ENCODE results near the gene GJB3.
"Not testable (repeated sequence)": the region's sequence is repeated elsewhere in the genome, so short reads cannot be mapped to it uniquely, and the experiment has no call there.

The GJB3 gene

DNA sequence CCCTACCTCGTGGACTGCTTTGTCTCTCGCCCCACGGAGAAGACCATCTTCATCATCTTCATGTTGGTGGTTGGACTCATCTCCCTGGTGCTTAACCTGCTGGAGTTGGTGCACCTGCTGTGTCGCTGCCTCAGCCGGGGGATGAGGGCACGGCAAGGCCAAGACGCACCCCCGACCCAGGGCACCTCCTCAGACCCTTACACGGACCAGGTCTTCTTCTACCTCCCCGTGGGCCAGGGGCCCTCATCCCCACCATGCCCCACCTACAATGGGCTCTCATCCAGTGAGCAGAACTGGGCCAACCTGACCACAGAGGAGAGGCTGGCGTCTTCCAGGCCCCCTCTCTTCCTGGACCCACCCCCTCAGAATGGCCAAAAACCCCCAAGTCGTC is 13.8 kb downstream of the GJB3 start:
- WGBS (ENCODE audit: insufficient coverage, insufficient read length) = no CpG with 5 or more reads among the region's 12 CpGs

DNA sequence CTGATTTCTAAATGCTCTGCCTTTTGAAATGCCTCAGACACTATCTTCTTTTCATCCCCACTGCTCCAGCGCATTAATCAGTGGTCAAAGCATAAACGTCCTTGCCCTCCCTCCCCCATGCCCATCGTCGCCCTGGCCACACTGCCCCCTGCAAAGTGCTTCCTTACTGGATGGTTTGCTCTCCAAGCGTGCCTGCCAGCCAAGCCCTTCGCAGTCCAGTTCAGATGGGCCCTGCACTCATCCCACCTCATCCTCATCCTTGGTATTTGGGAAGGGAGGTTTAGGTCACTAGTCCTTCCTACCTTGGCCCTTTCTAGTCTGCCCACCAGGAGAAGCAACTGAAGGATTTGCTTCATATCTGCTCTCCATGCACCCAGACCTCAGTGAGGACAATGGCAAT is 14.9 kb downstream of the GJB3 start:
- peaks cover 2% of the 10 kb centered on the region; the same call in 1 of the 2 replicates for H3K4me1 ChIP-seq (ENCODE audit: control insufficient read depth, insufficient read depth, low read length)
- WGBS (ENCODE audit: insufficient coverage, insufficient read length) = no CpG with 5 or more reads among the region's 6 CpGs
- DNase-seq (ENCODE audit: low read depth, low spot score) = no peak
- no peak overlapping the region for H3K27ac ChIP-seq (ENCODE audit: low read length)
- no peak overlapping the region for H3K4me3 ChIP-seq (ENCODE audit: low read length)
- no peaks in the 10 kb centered on the region for H3K9me3 ChIP-seq (ENCODE audit: control insufficient read depth, insufficient read depth, low read length)
- no peaks in the 10 kb centered on the region for H3K36me3 ChIP-seq (ENCODE audit: control insufficient read depth, insufficient read depth, low read length)
- H3K27me3 ChIP-seq (ENCODE audit: control insufficient read depth, insufficient read depth, low read length) = no peaks in the 10 kb centered on the region; the same call in 1 of the 2 replicates

More for the DNA sequence above, 13.8 kb downstream of the GJB3 start:
- Histone ChIP-seq H3K36me3 (ENCODE audit: control insufficient read depth, insufficient read depth, low read length) (no peaks in the 10 kb centered on the region), H3K4me1 (ENCODE audit: control insufficient read depth, insufficient read depth, low read length) (peaks cover 2% of the 10 kb centered on the region; the same call in 1 of the 2 replicates), H3K9me3 (ENCODE audit: control insufficient read depth, insufficient read depth, low read length) (no peaks in the 10 kb centered on the region), H3K27me3 (ENCODE audit: control insufficient read depth, insufficient read depth, low read length) (no peaks in the 10 kb centered on the region; the same call in 1 of the 2 replicates), H3K27ac (ENCODE audit: low read length) (no peak overlapping the region), H3K4me3 (ENCODE audit: low read length) (no peak overlapping the region)
- no peak for DNase-seq (ENCODE audit: low read depth, low spot score)

DNA sequence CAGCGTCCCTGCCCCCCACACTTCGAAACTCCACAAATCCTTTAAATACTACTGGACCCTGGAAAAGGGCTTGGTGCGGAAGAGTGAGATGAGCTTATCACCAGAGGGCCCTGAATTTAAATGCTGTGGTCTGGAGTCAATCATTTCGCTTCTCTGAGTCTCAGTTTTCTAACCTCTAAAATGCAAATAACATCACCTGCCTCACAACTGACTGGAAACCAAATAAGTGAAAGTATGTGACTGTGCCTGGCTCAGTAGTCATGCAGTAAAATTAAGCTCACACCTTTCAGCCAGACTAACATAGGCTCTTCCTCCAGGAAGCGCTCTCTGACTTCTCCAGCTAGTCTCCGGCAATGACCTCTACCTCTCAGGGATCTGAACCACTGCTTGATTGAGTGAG is 16.0 kb downstream of the GJB3 start:
- H3K27me3 ChIP-seq (ENCODE audit: control insufficient read depth, insufficient read depth, low read length) = no peaks in the 10 kb centered on the region; the same call in 1 of the 2 replicates
- peaks cover 2% of the 10 kb centered on the region; the same call in 1 of the 2 replicates for H3K4me1 ChIP-seq (ENCODE audit: control insufficient read depth, insufficient read depth, low read length)
- no CpG with 5 or more reads among the region's 6 CpGs for WGBS (ENCODE audit: insufficient coverage, insufficient read length)
- H3K9me3 ChIP-seq (ENCODE audit: control insufficient read depth, insufficient read depth, low read length) = no peaks in the 10 kb centered on the region
- no peak for DNase-seq (ENCODE audit: low read depth, low spot score)
- H3K27ac ChIP-seq (ENCODE audit: low read length) = no peak overlapping the region
- no peak overlapping the region for H3K4me3 ChIP-seq (ENCODE audit: low read length)
- no peaks in the 10 kb centered on the region for H3K36me3 ChIP-seq (ENCODE audit: control insufficient read depth, insufficient read depth, low read length)

DNA sequence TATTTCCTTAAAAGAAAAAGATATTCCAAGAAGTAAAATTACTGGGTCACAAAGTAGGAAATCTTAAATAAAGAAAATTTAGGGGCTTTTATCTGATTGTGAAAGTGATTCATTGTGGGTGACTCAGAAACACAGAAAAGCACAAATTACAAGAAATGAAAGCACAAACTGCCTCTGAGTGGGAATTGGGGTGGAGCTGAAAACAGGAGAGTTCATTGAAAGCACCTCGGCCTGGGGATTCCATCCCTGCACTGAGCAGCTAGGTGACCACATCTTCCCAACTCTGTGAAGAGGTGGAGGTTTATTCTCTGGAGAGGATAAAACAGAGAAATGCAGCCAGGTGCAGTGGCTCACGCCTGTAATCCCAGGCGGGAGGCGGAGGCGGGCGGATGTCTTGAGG is 19.2 kb downstream of the GJB3 start:
- Histone ChIP-seq H3K36me3 (ENCODE audit: control insufficient read depth, insufficient read depth, low read length) (no peaks in the 10 kb centered on the region), H3K9me3 (ENCODE audit: control insufficient read depth, insufficient read depth, low read length) (no peaks in the 10 kb centered on the region), H3K27me3 (ENCODE audit: control insufficient read depth, insufficient read depth, low read length) (no peaks in the 10 kb centered on the region), H3K4me1 (ENCODE audit: control insufficient read depth, insufficient read depth, low read length) (no peaks in the 10 kb centered on the region; the same call in 1 of the 2 replicates), H3K27ac (ENCODE audit: low read length) (no peak overlapping the region), H3K4me3 (ENCODE audit: low read length) (no peak overlapping the region)
- no peak for DNase-seq (ENCODE audit: low read depth, low spot score)
- WGBS (ENCODE audit: insufficient coverage, insufficient read length) = no CpG with 5 or more reads among the region's 6 CpGs

DNA sequence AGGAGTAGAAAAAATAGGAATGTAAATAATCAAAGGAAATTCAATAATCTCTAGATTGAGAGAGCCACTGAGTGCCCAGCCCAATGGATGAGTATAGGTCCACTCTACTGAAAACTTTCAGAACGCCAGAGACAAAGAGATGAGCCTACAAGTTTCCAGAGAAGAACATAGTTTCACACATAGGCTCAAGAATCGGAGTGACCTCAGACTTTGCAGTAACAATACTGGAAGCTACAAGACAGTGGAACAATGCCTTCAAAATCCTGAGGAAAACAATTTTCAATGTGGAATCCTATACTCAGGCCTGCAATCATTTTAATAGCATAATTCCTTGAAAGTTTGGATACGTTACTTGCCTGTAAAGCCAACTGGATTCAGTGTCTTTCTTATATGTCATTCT is 22.8 kb downstream of the GJB3 start:
- Histone ChIP-seq H3K27me3 (ENCODE audit: control insufficient read depth, insufficient read depth, low read length) (no peaks in the 10 kb centered on the region), H3K36me3 (ENCODE audit: control insufficient read depth, insufficient read depth, low read length) (no peaks in the 10 kb centered on the region), H3K9me3 (ENCODE audit: control insufficient read depth, insufficient read depth, low read length) (no peaks in the 10 kb centered on the region), H3K4me3 (ENCODE audit: low read length) (no peak overlapping the region), H3K27ac (ENCODE audit: low read length) (no peak overlapping the region), H3K4me1 (ENCODE audit: control insufficient read depth, insufficient read depth, low read length) (no peaks in the 10 kb centered on the region)
- WGBS (ENCODE audit: insufficient coverage, insufficient read length) = no CpG with 5 or more reads among the region's 3 CpGs
- no peak for DNase-seq (ENCODE audit: low read depth, low spot score)

DNA sequence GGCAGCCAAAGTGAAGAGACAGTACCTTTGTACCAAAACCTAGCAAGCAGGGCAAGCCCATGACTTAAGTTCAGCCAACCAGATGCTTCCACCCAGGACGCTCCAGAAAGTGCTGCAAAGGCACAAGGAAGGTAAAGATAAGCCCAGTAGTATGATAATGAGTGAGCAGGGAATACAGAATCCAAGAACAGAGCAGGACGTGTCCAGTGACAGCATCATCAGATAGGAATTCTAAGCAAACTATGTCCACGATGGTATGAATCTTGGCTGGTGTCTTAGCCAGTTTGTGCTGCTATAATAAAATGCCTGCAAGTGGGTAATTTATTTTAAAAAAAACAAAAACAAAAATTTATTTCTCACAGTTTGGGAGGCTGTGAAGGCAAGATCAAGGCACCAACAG is 25.4 kb downstream of the GJB3 start:
- DNase-seq (ENCODE audit: low read depth, low spot score) = no peak
- Histone ChIP-seq H3K4me3 (ENCODE audit: low read length) (no peak overlapping the region), H3K27me3 (ENCODE audit: control insufficient read depth, insufficient read depth, low read length) (no peaks in the 10 kb centered on the region), H3K27ac (ENCODE audit: low read length) (no peak overlapping the region), H3K4me1 (ENCODE audit: control insufficient read depth, insufficient read depth, low read length) (no peaks in the 10 kb centered on the region), H3K36me3 (ENCODE audit: control insufficient read depth, insufficient read depth, low read length) (no peaks in the 10 kb centered on the region), H3K9me3 (ENCODE audit: control insufficient read depth, insufficient read depth, low read length) (no peaks in the 10 kb centered on the region)
- WGBS (ENCODE audit: insufficient coverage, insufficient read length) = no CpG with 5 or more reads among the region's 3 CpGs

GRCh38 chr1:34808051-34808810 is 27.2 kb downstream of the GJB3 start:
- no peaks in the 10 kb centered on the region for H3K4me1 ChIP-seq (ENCODE audit: control insufficient read depth, insufficient read depth, low read length)
- no peak for DNase-seq (ENCODE audit: low read depth, low spot score)
- H3K36me3 ChIP-seq (ENCODE audit: control insufficient read depth, insufficient read depth, low read length) = no peaks in the 10 kb centered on the region
- H3K4me3 ChIP-seq (ENCODE audit: low read length) = no peak overlapping the region
- WGBS (ENCODE audit: insufficient coverage, insufficient read length) = no CpG with 5 or more reads among the region's 9 CpGs
- H3K27ac ChIP-seq (ENCODE audit: low read length) = no peak overlapping the region
- H3K9me3 ChIP-seq (ENCODE audit: control insufficient read depth, insufficient read depth, low read length) = no peaks in the 10 kb centered on the region
- H3K27me3 ChIP-seq (ENCODE audit: control insufficient read depth, insufficient read depth, low read length) = no peaks in the 10 kb centered on the region

GRCh38 chr1:34810781-34811180 is 29.8 kb downstream of the GJB3 start:
- not testable (repeated sequence) for H3K36me3 ChIP-seq (ENCODE audit: control insufficient read depth, insufficient read depth, low read length); H3K27ac ChIP-seq (ENCODE audit: low read length); H3K9me3 ChIP-seq (ENCODE audit: control insufficient read depth, insufficient read depth, low read length); H3K4me1 ChIP-seq (ENCODE audit: control insufficient read depth, insufficient read depth, low read length); DNase-seq (ENCODE audit: low read depth, low spot score); H3K4me3 ChIP-seq (ENCODE audit: low read length); H3K27me3 ChIP-seq (ENCODE audit: control insufficient read depth, insufficient read depth, low read length)
- WGBS (ENCODE audit: insufficient coverage, insufficient read length) = no CpG with 5 or more reads among the region's 3 CpGs

DNA sequence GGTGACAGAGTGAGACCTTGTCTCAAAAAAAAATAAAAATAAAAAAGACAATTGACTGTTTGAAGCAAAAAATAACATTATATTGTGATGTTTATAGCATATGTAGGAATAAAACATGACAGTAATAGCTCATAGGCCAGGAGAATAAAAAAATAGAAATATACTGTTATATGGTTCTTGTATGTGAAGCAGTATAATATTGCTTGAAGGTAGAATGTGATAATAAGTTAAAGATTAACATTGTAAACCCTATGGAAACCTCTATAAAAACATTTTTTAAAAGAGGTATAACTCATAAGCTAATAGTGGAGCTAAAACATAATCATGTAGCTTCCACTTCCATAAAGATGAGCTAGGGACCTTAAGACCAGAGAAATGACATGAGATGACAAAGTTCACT is 35.3 kb downstream of the GJB3 start:
- H3K9me3 ChIP-seq (ENCODE audit: control insufficient read depth, insufficient read depth, low read length) = no peaks in the 10 kb centered on the region
- H3K4me1 ChIP-seq (ENCODE audit: control insufficient read depth, insufficient read depth, low read length) = no peaks in the 10 kb centered on the region
- H3K27ac ChIP-seq (ENCODE audit: low read length) = no peak overlapping the region
- no peak for DNase-seq (ENCODE audit: low read depth, low spot score)
- H3K27me3 ChIP-seq (ENCODE audit: control insufficient read depth, insufficient read depth, low read length) = no peaks in the 10 kb centered on the region
- H3K4me3 ChIP-seq (ENCODE audit: low read length) = no peak overlapping the region
- no peaks in the 10 kb centered on the region for H3K36me3 ChIP-seq (ENCODE audit: control insufficient read depth, insufficient read depth, low read length)

- no peak for DNase-seq (ENCODE audit: low read depth, low spot score)
- WGBS (ENCODE audit: insufficient coverage, insufficient read length) = no CpG with 5 or more reads among the region's 3 CpGs
These were observed 35.8 kb downstream of the GJB3 start for GRCh38 chr1:34816778-34817177.

GRCh38 chr1:34818862-34819261 is 37.8 kb downstream of the GJB3 start:
- not testable (repeated sequence) for DNase-seq (ENCODE audit: low read depth, low spot score); H3K4me1 ChIP-seq (ENCODE audit: control insufficient read depth, insufficient read depth, low read length); H3K27ac ChIP-seq (ENCODE audit: low read length); H3K36me3 ChIP-seq (ENCODE audit: control insufficient read depth, insufficient read depth, low read length); H3K27me3 ChIP-seq (ENCODE audit: control insufficient read depth, insufficient read depth, low read length); H3K4me3 ChIP-seq (ENCODE audit: low read length); H3K9me3 ChIP-seq (ENCODE audit: control insufficient read depth, insufficient read depth, low read length)
- no CpG with 5 or more reads among the region's 2 CpGs for WGBS (ENCODE audit: insufficient coverage, insufficient read length)

More at GRCh38 chr1:34816778-34817177, 35.8 kb downstream of the GJB3 start:
- H3K4me3 ChIP-seq (ENCODE audit: low read length) = no peak overlapping the region
- no peaks in the 10 kb centered on the region for H3K4me1 ChIP-seq (ENCODE audit: control insufficient read depth, insufficient read depth, low read length)
- no peaks in the 10 kb centered on the region for H3K27me3 ChIP-seq (ENCODE audit: control insufficient read depth, insufficient read depth, low read length)
- H3K9me3 ChIP-seq (ENCODE audit: control insufficient read depth, insufficient read depth, low read length) = no peaks in the 10 kb centered on the region
- no peaks in the 10 kb centered on the region for H3K36me3 ChIP-seq (ENCODE audit: control insufficient read depth, insufficient read depth, low read length)
- no peak overlapping the region for H3K27ac ChIP-seq (ENCODE audit: low read length)

All from iPS DF 6.9 (cell line).